VCaP (cell line): ENCODE measurements around the gene HERC4.

Source experiments
- H3K27ac ChIP-seq: fragments of 450-650 bp; 2 replicates; pipeline ENCODE4 v1.5.1; 2017
- TF ChIP-seq, protein P1 (sequence below): fragments of 450-650 bp; conservative IDR thresholded peaks from 2 replicates; pipeline ENCODE4 v1.5.1; 2017; ENCODE audit warnings: mild to moderate bottlenecking, moderate library complexity

The HERC4 gene

GRCh38 chr10:68088740-68089139 is 13.7 kb upstream of the HERC4 start:
- H3K27ac ChIP-seq, result no peak overlapping the region
- TF ChIP-seq, protein P1, sequence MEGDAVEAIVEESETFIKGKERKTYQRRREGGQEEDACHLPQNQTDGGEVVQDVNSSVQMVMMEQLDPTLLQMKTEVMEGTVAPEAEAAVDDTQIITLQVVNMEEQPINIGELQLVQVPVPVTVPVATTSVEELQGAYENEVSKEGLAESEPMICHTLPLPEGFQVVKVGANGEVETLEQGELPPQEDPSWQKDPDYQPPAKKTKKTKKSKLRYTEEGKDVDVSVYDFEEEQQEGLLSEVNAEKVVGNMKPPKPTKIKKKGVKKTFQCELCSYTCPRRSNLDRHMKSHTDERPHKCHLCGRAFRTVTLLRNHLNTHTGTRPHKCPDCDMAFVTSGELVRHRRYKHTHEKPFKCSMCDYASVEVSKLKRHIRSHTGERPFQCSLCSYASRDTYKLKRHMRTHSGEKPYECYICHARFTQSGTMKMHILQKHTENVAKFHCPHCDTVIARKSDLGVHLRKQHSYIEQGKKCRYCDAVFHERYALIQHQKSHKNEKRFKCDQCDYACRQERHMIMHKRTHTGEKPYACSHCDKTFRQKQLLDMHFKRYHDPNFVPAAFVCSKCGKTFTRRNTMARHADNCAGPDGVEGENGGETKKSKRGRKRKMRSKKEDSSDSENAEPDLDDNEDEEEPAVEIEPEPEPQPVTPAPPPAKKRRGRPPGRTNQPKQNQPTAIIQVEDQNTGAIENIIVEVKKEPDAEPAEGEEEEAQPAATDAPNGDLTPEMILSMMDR, result no peak

DNA sequence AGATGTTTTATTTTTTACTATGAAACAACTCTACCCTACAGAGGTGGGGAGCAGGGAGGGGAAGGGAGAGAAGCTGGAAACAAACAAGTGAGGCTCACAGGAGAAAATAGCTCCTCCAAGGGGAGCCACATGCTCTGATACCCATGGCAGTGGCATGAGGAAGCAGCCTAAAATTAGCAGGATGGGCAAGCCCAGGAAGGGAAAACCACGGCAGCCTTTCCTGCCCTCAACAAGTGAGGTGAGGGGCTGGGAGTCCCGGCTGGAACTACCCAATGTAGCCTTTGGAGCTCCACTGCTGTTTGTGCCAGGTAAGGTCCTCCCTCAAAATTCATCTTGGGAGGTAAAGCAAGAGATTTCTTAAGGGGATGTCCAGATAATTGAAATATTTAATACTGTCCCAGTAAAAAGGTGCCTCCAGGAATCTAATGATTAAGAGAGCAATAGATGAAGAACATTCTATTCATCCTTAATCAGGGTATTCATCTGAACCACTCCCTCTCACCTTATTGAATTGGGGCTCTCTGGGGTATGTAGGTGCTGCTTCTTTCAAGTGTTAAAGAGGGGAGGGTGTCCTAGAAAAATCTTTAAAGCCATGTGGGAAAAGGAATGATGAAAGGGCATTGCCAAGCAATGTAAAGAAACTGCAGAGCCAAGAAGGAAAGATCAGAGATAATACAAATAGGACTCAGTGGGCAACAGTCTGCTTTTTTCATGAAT is 12.8 kb upstream of the HERC4 start:
- H3K27ac ChIP-seq, result no peak overlapping the region

GRCh38 chr10:68086910-68087684 is 12.0 kb upstream of the HERC4 start:
- H3K27ac ChIP-seq, result no peak overlapping the region
- TF ChIP-seq, protein P1, result no peak

More for the DNA sequence above, 12.8 kb upstream of the HERC4 start:
- TF ChIP-seq, protein P1, result no peak

GRCh38 chr10:68086011-68086410 is 10.9 kb upstream of the HERC4 start:
- no peak overlapping the region for H3K27ac ChIP-seq
- TF ChIP-seq, protein P1, result no peak

DNA sequence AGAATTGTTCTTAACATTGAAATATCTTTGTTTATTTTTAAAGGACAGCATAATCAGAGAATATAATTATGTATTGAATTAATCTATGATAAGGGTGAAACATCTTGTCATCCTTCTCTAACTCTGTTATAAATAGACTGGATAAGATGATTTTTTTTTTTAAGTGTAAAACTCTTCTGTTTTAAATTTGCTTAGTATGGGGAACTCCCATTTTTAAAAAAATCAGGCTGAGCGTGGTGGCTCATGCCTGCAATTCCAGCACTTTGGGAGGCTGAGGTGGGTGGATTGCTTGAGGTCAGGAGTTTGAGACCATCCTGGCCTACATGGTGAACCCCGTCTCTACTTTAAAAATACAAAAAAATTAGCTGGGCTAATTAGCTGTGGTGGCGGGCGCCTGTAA is 9.4 kb upstream of the HERC4 start:
- TF ChIP-seq, protein P1, result no peak
- peak overlapping the region; percentile 51; the same call in 1 of the 2 replicates for H3K27ac ChIP-seq

DNA sequence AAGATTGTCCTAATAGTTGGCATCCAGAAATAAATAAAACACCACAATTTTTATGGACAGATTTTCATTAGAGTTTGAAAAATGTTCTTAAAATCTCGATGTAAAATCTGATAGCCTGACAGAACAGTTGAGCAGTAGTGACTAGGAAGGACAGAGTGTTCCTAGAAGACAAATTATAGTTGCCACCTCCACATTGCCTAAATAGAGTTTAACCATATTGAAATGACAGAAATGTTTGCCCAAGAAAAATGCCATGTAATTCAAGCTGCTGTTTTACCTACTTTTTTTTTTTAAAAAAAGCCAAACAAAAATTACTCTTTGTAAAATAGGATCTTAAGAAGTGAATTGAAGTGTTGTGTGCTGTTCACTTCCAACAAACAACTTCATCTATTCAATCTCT is 8.9 kb upstream of the HERC4 start:
- TF ChIP-seq, protein P1, result no peak
- peak overlapping the region; percentile 51; the same call in 1 of the 2 replicates for H3K27ac ChIP-seq

DNA sequence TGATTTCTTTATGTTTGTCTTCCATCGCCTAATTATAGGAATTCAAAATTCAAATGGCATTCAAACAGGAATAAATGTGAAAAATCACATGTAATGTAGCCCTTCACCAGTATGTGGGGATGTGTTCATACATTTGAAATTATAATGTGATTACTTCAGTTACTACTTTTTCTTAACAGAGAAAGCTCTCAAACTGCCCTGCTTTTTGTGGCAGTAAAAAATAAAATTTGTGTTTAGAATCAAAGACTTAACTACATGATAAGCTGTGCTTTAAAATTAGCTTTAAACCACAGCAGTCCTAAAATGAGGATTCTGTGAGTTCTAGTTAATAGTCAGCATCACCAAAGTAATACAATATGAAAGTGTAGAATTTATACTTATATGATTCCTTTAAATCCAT is 7.8 kb upstream of the HERC4 start:
- TF ChIP-seq, protein P1, result peak; percentile 59
- no peak overlapping the region for H3K27ac ChIP-seq
